Neuron (in vitro differentiated cells): ENCODE results near the gene PBOV1.

Experiments used
- H2AFZ ChIP-seq: one replicate; pipeline ENCODE4 v1.6.1; 2013; ENCODE audit warnings: low read depth, mild to moderate bottlenecking, inconsistent platforms, low read length, moderate library complexity
- H3K27me3 ChIP-seq: one replicate; pipeline ENCODE4 v1.6.1; 2013; ENCODE audit warnings: low read length; ENCODE audit not compliant: insufficient read depth
- H3K36me3 ChIP-seq: one replicate; pipeline ENCODE4 v1.6.1; 2013; ENCODE audit warnings: low read length; ENCODE audit not compliant: insufficient read depth
- H3K4me1 ChIP-seq: one replicate; pipeline ENCODE4 v1.6.1; 2013; ENCODE audit warnings: low read length; ENCODE audit not compliant: insufficient read depth
- H3K4me3 ChIP-seq: 2 replicates; pipeline ENCODE4 v1.5.1; 2013; ENCODE audit warnings: mild to moderate bottlenecking, low read length, moderate library complexity
- H3K9me3 ChIP-seq: one replicate; pipeline ENCODE4 v1.6.1; 2013; ENCODE audit warnings: low read length

PBOV1 gene

DNA sequence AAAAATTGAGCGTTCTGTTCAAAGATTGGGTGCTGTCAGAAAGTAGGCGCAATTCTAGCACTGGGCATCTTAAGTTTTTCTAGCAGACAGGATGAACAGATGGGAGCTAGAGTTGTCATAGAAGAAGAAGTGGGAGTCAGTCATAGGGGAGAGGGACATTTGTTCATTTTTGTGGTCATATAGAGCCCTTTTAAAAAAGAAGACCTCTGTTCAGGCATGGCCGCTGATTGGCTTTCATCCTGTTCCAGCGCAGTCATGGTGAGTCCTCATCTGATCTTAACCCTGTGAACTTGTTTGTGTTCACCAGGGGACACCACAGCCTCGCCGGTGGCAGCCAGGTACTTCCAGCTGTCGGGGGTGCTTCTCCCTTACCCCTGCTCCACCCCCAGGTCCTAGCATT lies 29.7 kb upstream of the PBOV1 start:
- no peaks in the 10 kb centered on the region for H3K9me3 ChIP-seq
- H3K4me1 ChIP-seq, result no peaks in the 10 kb centered on the region
- no peak overlapping the region for H2AFZ ChIP-seq
- H3K27me3 ChIP-seq, result peaks cover 3% of the 10 kb centered on the region
- H3K4me3 ChIP-seq, result no peak overlapping the region
- no peaks in the 10 kb centered on the region for H3K36me3 ChIP-seq

DNA sequence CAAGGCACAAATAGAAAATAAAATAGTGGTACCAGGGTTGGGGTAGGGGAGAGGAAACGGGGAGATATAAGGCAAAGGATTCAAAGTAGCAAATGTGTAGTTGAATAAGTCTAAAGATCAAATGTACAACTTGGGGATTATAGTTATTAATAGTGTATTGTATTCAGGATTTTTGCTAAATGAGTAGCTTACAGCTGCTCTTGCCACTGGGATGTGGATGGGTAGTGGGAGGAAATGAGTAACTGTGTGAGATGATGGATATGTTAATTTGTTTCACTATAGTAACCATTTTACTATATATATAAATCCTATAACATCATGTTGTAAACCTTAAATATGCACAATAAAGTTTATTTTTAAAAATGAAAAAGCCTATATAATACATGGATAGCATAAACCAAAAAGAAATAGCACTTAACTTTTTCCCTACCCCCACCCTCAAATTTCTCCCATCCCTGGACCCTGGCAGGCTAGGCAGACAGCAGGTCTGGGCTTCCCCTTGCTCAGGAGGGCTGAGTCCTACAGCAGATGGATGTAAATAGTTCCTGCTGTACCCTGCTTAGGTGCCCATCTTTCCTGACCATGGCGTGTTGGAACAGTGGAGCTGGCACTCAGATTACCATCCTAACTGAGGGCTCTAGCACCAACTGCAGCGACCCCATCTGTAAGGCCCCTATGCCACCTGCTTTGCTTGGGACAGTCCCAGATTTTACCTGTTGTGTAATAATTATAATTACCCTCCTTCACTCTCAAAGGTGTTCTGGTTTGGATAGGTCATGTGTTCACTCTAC lies 28.6 kb upstream of the PBOV1 start:
- H3K9me3 ChIP-seq, result no peaks in the 10 kb centered on the region
- H3K4me1 ChIP-seq, result no peaks in the 10 kb centered on the region
- no peaks in the 10 kb centered on the region for H3K36me3 ChIP-seq
- H2AFZ ChIP-seq, result no peak overlapping the region
- no peak overlapping the region for H3K4me3 ChIP-seq
- H3K27me3 ChIP-seq, result peaks cover 3% of the 10 kb centered on the region

DNA sequence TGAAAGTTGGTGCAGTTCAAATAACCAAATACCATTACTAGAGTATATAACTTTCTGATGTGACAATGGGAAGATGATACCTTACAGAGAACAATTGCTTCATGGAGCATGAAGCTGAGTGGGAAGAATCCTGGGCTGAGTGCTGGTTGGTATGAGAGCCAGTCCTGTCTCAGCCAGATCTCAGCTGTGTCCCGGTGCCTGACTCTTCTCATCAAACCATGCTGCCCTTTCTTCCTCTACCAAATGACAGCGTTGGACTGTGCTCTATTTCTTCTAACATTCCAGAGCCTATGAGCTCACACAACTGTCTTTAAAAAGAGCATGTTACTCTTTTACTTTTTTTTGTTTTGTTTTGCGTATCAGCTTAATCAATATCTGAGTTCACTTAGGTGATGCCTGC lies 27.5 kb upstream of the PBOV1 start:
- no peaks in the 10 kb centered on the region for H3K36me3 ChIP-seq
- no peak overlapping the region for H3K4me3 ChIP-seq
- peaks cover 3% of the 10 kb centered on the region for H3K27me3 ChIP-seq
- H3K9me3 ChIP-seq, result no peaks in the 10 kb centered on the region
- H3K4me1 ChIP-seq, result no peaks in the 10 kb centered on the region
- H2AFZ ChIP-seq, result no peak overlapping the region

DNA sequence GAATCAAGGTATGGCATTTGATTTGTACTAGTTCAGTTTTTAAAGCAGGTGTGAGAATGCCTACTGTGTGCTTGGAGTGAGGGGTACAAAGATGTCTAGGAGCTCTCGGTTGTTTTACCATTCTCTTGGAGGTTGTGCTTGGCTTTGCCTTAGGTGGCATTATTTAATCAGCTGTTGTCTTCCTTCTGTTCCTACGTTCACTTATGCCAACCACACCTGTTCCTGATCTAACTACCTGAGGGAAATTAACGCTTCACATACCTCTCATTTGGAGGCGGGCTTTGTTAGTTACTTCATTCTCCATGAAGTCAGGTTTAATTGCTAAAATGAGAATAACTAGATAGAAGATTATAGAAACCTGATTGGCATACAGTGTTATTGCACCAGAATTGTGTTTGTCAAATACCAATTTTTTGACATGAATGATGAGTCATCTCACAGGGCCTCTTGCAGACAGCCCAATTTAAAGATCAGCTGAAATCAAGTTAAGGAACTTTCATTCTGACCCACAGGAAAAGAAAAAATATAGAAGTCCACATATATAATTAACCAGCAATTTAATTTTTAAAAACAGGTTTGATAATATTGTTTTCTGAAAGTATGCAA lies 24.8 kb upstream of the PBOV1 start:
- Histone ChIP-seq H3K4me1 (no peaks in the 10 kb centered on the region), H3K9me3 (no peaks in the 10 kb centered on the region), H3K36me3 (no peaks in the 10 kb centered on the region), H3K27me3 (no peaks in the 10 kb centered on the region), H2AFZ (no peak overlapping the region), H3K4me3 (no peak overlapping the region)

DNA sequence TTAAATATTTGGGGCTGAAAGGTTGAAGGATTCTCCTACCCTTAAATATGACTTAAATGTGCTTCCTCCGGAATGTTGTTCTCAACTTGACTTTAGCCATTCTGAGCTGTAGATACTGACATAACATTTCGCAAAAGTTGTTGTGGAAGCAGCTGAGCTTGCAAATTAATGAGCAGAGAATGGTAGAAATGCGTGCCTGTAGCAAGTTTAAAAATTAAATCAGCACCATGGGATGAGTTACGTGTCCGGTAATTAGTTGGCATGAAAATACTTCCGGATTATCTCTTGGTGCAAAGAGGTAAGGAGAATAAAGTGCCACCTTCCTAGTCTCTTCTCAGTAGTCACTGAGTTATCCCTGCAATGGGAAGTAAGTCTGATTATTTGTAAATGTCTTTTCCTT lies 23.6 kb upstream of the PBOV1 start:
- Histone ChIP-seq H3K4me1 (no peaks in the 10 kb centered on the region), H3K36me3 (no peaks in the 10 kb centered on the region), H3K4me3 (no peak overlapping the region), H2AFZ (no peak overlapping the region), H3K27me3 (no peaks in the 10 kb centered on the region), H3K9me3 (no peaks in the 10 kb centered on the region)

DNA sequence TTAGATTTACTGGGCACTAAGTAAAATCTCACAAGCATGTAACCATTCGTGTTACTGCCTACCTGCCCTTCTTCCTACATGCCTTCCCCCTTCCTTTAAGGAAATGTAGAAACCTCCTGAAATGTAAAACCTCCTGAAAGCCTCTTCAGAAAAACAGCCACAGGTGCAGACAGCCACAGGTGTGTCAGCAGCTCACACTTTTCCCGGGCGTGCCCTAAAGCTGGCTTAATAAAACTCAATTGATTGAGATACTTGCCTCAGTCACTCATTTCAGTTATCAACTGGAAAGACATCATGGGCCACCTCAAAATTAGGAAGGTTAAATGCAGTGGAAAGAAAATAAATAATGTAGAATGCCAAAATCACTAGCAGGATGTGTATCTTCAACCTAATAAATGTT lies 23.1 kb upstream of the PBOV1 start:
- Histone ChIP-seq H3K27me3 (no peaks in the 10 kb centered on the region), H3K4me3 (no peak overlapping the region), H3K4me1 (no peaks in the 10 kb centered on the region), H3K36me3 (no peaks in the 10 kb centered on the region), H2AFZ (no peak overlapping the region), H3K9me3 (no peaks in the 10 kb centered on the region)

DNA sequence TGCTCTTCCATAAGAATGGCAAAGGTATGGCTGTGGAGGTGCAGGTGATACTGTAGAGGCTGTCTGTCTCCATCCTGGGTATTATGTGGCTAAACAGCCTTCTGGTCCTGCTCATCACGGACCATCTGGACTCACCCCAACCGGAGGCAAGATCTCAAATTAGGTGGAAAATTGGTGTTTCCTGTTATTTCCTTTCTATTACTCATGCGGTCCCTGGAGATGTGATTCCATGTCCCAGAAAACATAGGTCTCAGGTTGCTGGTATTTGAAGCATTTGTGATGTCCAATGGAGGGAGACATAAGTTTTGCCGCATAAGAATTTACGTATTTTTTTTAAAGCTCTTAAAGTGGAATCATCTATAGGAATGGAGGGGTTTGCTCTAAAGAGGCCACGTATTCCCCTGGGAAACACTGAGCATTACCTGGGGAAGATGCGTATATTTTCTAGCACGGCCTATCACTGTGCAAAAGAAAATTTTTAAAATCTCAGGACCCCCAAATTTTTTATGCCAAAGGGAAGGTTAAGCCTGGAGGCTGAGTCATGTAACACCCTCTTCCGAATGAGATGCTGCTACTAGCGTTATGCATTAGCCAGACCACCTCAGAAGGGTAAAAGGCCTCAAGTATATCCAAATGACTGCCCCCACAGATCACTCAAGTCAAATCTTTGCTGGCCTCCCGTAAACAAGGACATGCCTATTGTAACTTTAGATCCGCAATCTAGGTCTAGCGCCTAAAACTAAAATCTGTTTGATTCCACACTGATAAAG lies 22.4 kb upstream of the PBOV1 start:
- Histone ChIP-seq H3K36me3 (no peaks in the 10 kb centered on the region), H3K9me3 (no peaks in the 10 kb centered on the region), H3K27me3 (no peaks in the 10 kb centered on the region), H3K4me1 (no peaks in the 10 kb centered on the region), H2AFZ (no peak overlapping the region), H3K4me3 (no peak overlapping the region)

DNA sequence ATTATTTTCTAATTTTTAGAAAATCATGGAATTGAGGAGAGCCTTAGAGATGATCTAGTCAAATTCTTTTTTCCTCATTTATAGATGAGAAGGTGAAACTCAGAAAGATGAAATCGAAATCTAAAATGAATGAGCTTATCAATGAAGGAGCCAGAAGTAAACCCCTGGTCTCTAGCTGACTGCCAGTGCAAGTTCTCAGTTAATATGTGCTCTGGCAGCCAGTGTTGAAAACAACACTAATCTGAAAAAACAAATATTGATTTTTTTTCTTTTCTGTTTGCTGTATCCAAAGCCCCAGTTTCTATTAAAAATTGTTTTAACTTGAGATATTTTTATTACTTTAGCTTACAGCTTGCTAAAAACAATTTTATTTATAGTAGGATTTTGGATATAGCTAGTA lies 21.5 kb upstream of the PBOV1 start:
- Histone ChIP-seq H3K9me3 (no peaks in the 10 kb centered on the region), H3K36me3 (no peaks in the 10 kb centered on the region), H3K4me1 (no peaks in the 10 kb centered on the region), H2AFZ (no peak overlapping the region), H3K4me3 (no peak overlapping the region), H3K27me3 (no peaks in the 10 kb centered on the region)

DNA sequence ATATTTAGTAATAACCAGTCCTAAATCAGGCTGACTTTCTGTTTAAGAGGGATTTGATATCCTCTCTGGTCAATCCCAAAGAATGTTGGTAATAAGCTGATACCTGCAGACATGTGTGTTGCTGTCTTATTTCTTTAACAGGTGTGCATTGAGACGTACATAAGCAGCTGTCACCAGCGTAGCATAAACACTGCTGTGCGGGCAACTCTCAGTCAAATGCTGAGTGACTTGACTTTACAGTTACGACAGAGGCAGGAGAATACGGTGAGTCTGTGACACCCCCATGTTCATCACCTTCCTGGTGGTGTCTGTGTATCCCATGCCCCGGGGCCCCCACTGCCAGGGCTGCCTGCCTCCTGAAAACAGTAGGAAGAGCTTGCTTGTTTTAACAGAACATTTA lies 20.1 kb upstream of the PBOV1 start:
- Histone ChIP-seq H2AFZ (no peak overlapping the region), H3K27me3 (no peaks in the 10 kb centered on the region), H3K4me3 (no peak overlapping the region), H3K4me1 (no peaks in the 10 kb centered on the region), H3K9me3 (no peaks in the 10 kb centered on the region), H3K36me3 (no peaks in the 10 kb centered on the region)

DNA sequence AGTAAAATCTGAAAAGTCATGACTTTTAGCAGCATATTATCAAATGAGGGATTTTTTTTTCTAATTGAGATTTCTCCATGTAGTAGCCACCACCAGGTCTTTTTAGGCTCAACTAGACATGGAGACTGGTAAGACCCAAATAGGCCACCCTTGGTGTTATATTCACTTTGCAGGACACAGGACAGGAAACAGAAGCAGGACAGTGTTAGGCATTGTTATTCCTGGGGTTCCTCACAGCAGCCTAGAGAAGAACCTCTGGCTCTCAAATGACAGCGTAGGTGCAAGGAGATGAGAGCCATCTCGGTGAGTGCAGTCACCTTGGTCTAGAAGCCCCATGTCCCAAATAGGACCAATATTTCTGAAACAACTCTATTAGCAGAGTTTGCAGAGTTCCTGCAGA lies 19.2 kb upstream of the PBOV1 start:
- H2AFZ ChIP-seq, result no peak overlapping the region
- no peaks in the 10 kb centered on the region for H3K27me3 ChIP-seq
- H3K4me3 ChIP-seq, result no peak overlapping the region
- no peaks in the 10 kb centered on the region for H3K9me3 ChIP-seq
- no peaks in the 10 kb centered on the region for H3K36me3 ChIP-seq
- H3K4me1 ChIP-seq, result no peaks in the 10 kb centered on the region

DNA sequence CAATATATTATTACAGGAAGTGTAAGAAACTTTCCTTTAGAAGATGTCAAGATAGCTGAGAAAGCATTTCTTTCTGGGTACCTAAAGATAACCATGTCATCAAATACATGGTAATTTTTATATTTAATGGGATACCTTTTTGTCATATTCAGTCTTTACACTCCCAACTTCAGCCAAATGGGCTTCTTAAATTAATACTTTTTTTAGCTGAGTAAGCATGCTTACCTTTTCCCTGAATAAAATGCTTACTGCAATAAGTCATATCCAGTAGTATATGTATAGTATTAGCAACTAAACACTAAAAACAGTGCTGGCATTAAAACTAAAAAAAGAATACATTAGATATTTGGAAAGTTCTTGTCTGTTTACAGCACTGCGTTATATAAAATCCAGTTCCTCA lies 17.4 kb upstream of the PBOV1 start:
- Histone ChIP-seq H3K27me3 (no peaks in the 10 kb centered on the region), H3K4me1 (no peaks in the 10 kb centered on the region), H3K36me3 (no peaks in the 10 kb centered on the region), H3K9me3 (no peaks in the 10 kb centered on the region), H2AFZ (no peak overlapping the region), H3K4me3 (no peak overlapping the region)

DNA sequence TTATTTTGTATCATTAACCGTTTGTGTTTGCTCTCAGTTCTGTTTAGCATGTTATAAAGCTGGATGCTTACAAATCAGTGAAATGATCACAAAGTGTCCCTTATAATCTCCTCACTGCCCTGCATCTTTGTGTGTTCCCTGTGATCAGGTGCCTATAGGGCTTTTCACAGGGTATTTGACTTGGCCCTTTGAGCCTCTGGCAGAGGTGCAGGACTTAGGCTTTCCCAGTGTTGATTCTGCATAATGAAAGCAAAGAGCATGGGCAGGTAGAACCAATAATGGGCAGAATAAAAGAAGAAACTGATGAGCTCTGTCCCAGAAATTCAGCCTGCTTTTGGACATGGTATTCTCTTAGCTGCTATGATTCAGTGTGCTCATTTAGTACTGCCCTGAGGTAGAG lies 16.9 kb upstream of the PBOV1 start:
- H3K27me3 ChIP-seq, result no peaks in the 10 kb centered on the region
- no peaks in the 10 kb centered on the region for H3K36me3 ChIP-seq
- H2AFZ ChIP-seq, result no peak overlapping the region
- no peaks in the 10 kb centered on the region for H3K4me1 ChIP-seq
- H3K4me3 ChIP-seq, result no peak overlapping the region
- no peaks in the 10 kb centered on the region for H3K9me3 ChIP-seq

DNA sequence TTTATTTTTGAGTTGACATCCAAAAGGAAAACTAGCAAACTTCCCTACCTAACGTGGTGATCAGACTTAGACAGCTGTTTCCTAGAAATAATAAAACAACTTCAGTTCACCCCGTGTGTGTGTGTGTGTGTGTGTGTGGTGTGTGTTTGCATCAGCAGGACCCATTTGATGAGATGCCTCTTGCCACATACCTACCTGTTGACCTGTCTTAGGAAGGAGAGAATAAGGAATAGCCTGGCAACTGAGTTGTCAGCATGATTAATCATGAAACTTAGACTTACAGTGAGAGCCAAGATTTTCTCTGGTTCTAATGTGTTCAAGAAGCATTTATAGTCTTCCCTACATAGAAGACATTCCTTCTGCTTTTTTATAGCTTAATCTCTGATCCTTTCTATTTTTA lies 16.1 kb upstream of the PBOV1 start:
- H3K4me1 ChIP-seq, result no peaks in the 10 kb centered on the region
- no peaks in the 10 kb centered on the region for H3K36me3 ChIP-seq
- no peaks in the 10 kb centered on the region for H3K27me3 ChIP-seq
- no peak overlapping the region for H3K4me3 ChIP-seq
- H3K9me3 ChIP-seq, result no peaks in the 10 kb centered on the region
- H2AFZ ChIP-seq, result no peak overlapping the region
